Measurements from ENCODE around the gene MEIS1. TPM values are rescaled to one million over a fixed set of nuclear protein-coding genes. Genes with fewer than 3 reads are reported as not detected.

MEIS1 gene
- total and polyA plus RNA-seq, 2 of the 8 experiments (the other 6 are each of a cell fraction or from before 2014, with no cell fraction given): 0.17 to 1.2 TPM

DNA sequence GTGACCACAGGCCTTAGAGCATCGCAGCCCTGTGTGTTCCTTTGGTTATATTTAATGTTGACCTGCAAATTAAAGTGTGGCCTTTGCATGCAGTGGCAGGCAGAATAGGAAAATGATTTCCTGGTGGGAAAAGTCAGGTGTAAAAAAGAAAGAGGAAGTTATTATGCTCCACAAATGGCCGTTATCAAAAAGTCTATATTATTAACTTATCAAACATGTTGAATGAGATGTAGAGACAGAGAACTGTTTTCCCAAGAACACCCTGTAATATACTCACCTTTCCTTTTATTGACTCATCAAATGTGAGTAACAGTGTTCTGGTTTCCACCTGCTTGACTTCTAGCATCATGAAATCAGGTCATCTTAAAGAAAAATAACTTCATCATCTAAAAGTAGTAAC lies 35.3 kb downstream of the MEIS1 start:
- Histone ChIP-seq H3K9me3 (ENCODE audit: insufficient read depth in 2 of 2, low read depth in 1 of 2, low read length in 1 of 2) (no peaks in the 10 kb centered on the region), H3K18ac (ENCODE audit: extremely low read depth, low read length) (no peak overlapping the region), H3K27me3 (replicated peaks in 1 of 4; ENCODE audit: control insufficient read depth in 3 of 4, extremely low read depth in 1 of 4, insufficient read depth in 3 of 4, low read length in 3 of 4) (no peaks in the 10 kb centered on the region), H4K8ac (ENCODE audit: extremely low read depth, insufficient read depth, low read length) (no peak overlapping the region), H3K9ac (replicated peaks in 1 of 4; ENCODE audit: extremely low read depth in 1 of 4, low read depth in 3 of 4, low read length in 3 of 4) (no peak overlapping the region), H3K14ac (ENCODE audit: insufficient read length) (no peak overlapping the region), H3K56ac (replicated peaks; ENCODE audit: insufficient read length, low read depth, low read length) (no peak overlapping the region), H2AFZ (ENCODE audit: low read length) (no peak overlapping the region), H3K23ac (ENCODE audit: insufficient read length) (no peak overlapping the region), H2BK20ac (ENCODE audit: low read length) (no peak overlapping the region), H3K79me2 (ENCODE audit: control insufficient read depth in 1 of 2, insufficient read depth in 2 of 2, low read length in 2 of 2) (no peaks in the 10 kb centered on the region), H4K5ac (ENCODE audit: insufficient read length, low read depth, low read length) (no peak overlapping the region), H3K27ac (ENCODE audit: low read depth, low read length) (no peak overlapping the region), H2BK12ac (ENCODE audit: low read depth, low read length) (no peak overlapping the region), H2AK5ac (ENCODE audit: low read depth, low read length) (no peak overlapping the region), H4K91ac (replicated peaks; ENCODE audit: insufficient read length, low read length) (no peak overlapping the region), H3K4me1 (replicated peaks in 1 of 4; ENCODE audit: control insufficient read depth in 3 of 4, insufficient read depth in 4 of 4, low read length in 3 of 4) (peaks cover 0 to 9% (median 6%) of the 10 kb centered on the region in 4 experiments; a peak in 4 of 7 replicates), H3K23me2 (ENCODE audit: low read depth, low read length) (no peaks in the 10 kb centered on the region), H3K36me3 (ENCODE audit: control insufficient read depth in 2 of 4, insufficient read depth in 4 of 4, low read length in 3 of 4) (no peaks in the 10 kb centered on the region), H4K20me1 (replicated peaks in 1 of 2; ENCODE audit: control insufficient read depth in 1 of 2, insufficient read depth in 2 of 2, low read length in 2 of 2) (no peaks in the 10 kb centered on the region), H2BK15ac (ENCODE audit: low read length) (no peak overlapping the region), H3K4me3 (ENCODE audit: extremely low read depth in 1 of 4, insufficient read depth in 2 of 4, low read depth in 3 of 4, low read length in 4 of 4) (no peak overlapping the region), H3K4ac (replicated peaks; ENCODE audit: insufficient read length, low read depth, low read length) (no peak overlapping the region), H2BK5ac (ENCODE audit: low read depth, low read length) (no peak overlapping the region), H2BK120ac (replicated peaks; ENCODE audit: low read depth, low read length) (no peak overlapping the region), H3K4me2 (ENCODE audit: insufficient read depth in 1 of 2, low read depth in 2 of 2, low read length in 2 of 2) (0 out of 4 replicates have a peak overlapping the region, but pooled peaks of 1 of the 2 experiments have one; percentile 17), H3K79me1 (ENCODE audit: low read depth, low read length) (no peaks in the 10 kb centered on the region)
- POLR2A ChIA-PET (ENCODE audit: partially characterized antibody): no interaction called here
- 89% methylated on average over 2 of the region's 2 CpGs; no CpG with 5 or more reads in 1 of the 2 experiments for WGBS, 2 experiments (ENCODE audit: extremely low coverage in 1 of 2, insufficient coverage in 1 of 2, insufficient read length in 1 of 2, insufficient replicate concordance in 2 of 2, low coverage in 1 of 2, low lambda C conversion rate in 2 of 2, missing lambda C conversion rate in 1 of 2)
- FAIRE-seq (no peak), DNase-seq (ENCODE audit: low read depth in 1 of 2, low spot score in 2 of 2) (no peak)
- CTCF ChIA-PET (ENCODE audit: partially characterized antibody): no interaction called here
- no peak for TF ChIP-seq BCL11A (IDR thresholded peaks at IDR 0.05; ENCODE audit: low read depth in 2 of 2, low read length in 2 of 2)
- no peak for TF ChIP-seq RNF2 (IDR thresholded peaks at IDR 0.05; ENCODE audit: borderline replicate concordance, low read depth, low read length, missing control alignments, poor library complexity, severe bottlenecking)
- TF ChIP-seq SIN3A (conservative IDR thresholded peaks at IDR 0.05 in 1 of 2, IDR thresholded peaks at IDR 0.05 in 1 of 2; ENCODE audit: low read depth in 1 of 2, low read length in 2 of 2): no peak
- TF ChIP-seq POLR2AphosphoS5 (IDR thresholded peaks at IDR 0.05; ENCODE audit: low read depth, low read length): no peak
- TF ChIP-seq KDM5A (IDR thresholded peaks at IDR 0.05; ENCODE audit: low read length): no peak

Measured in H1 (cell line).